ENCODE data around the gene PRSS8. TPM values are rescaled to one million over a fixed set of nuclear protein-coding genes. Genes with fewer than 3 reads are reported as not detected.
A peak's percentile ranks its signal among the peaks of the same experiment; 100 is the strongest.

PRSS8 gene
- total RNA-seq, 1 donor from 2014 or later: not detected

DNA sequence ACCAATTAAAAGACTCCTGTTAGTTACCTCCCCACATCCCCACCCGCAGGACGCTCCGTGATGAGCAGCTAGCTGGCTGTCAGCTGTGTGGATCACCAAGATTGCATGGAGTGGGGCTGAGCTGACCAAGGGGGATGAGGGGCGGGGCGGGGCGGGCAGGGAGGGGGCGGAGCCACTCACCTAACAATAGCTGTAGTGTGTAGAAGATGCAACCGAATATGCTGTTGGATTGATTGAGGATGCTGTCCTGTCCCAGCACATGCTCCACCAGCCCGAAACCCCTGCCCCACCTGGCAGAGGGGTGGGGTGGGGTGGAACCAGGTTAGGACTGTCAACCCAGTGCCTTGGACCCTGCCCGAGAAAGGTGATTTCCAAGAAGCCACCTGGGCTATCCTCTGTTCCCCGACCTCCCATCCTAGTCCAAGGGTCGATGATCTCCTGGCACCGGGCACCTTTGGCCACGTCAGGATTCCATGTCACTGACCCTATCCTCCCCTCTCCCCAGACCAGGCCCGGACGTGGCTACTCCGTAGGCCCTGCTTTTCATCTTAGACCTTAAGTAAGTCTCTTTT, 42.3 kb downstream of the PRSS8 start:
- Mint-ChIP-seq H3K27me3 (ENCODE audit: low read depth) (peaks cover 3% of the 10 kb centered on the region), H3K9me3 (no peaks in the 10 kb centered on the region), H3K36me3 (ENCODE audit: low read depth) (peaks cover 2% of the 10 kb centered on the region), H3K4me1 (peaks cover 22% of the 10 kb centered on the region), H3K27ac (ENCODE audit: unreplicated experiment) (peak overlapping the region; percentile 75), H3K4me3 (peak overlapping the region; percentile 91)
- DNase-seq (ENCODE audit: low read depth, low spot score): no peak
- TF ChIP-seq, protein P1, sequence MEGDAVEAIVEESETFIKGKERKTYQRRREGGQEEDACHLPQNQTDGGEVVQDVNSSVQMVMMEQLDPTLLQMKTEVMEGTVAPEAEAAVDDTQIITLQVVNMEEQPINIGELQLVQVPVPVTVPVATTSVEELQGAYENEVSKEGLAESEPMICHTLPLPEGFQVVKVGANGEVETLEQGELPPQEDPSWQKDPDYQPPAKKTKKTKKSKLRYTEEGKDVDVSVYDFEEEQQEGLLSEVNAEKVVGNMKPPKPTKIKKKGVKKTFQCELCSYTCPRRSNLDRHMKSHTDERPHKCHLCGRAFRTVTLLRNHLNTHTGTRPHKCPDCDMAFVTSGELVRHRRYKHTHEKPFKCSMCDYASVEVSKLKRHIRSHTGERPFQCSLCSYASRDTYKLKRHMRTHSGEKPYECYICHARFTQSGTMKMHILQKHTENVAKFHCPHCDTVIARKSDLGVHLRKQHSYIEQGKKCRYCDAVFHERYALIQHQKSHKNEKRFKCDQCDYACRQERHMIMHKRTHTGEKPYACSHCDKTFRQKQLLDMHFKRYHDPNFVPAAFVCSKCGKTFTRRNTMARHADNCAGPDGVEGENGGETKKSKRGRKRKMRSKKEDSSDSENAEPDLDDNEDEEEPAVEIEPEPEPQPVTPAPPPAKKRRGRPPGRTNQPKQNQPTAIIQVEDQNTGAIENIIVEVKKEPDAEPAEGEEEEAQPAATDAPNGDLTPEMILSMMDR (conservative IDR thresholded peaks at IDR 0.05): no peak

DNA sequence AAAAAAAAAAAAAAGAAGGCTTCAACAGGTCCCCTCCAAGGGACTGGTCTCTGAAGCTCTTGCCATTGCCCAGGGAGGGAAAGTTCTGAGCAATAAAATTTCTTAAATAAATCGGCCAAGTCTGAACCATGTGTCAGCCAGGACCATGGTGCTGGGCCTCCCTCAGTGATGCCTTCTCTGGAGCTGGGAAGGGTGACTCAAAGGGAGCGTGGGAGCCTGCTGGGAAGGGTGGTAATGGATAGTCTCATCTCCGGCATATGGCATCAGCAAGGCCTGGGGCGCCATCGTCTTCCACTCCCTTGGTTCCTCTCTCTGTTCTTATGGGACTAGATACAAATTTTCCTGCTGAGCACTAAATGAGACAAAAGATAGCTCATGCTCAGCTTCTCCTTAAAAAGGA, 43.2 kb downstream of the PRSS8 start:
- Mint-ChIP-seq H3K9me3 (no peaks in the 10 kb centered on the region), H3K27ac (ENCODE audit: unreplicated experiment) (no peak overlapping the region), H3K27me3 (ENCODE audit: low read depth) (peaks cover 3% of the 10 kb centered on the region), H3K4me1 (peaks cover 22% of the 10 kb centered on the region), H3K4me3 (peak overlapping the region; percentile 74), H3K36me3 (ENCODE audit: low read depth) (peaks cover 2% of the 10 kb centered on the region)
- TF ChIP-seq, protein P1 (conservative IDR thresholded peaks at IDR 0.05): no peak
- no peak for DNase-seq (ENCODE audit: low read depth, low spot score)

DNA sequence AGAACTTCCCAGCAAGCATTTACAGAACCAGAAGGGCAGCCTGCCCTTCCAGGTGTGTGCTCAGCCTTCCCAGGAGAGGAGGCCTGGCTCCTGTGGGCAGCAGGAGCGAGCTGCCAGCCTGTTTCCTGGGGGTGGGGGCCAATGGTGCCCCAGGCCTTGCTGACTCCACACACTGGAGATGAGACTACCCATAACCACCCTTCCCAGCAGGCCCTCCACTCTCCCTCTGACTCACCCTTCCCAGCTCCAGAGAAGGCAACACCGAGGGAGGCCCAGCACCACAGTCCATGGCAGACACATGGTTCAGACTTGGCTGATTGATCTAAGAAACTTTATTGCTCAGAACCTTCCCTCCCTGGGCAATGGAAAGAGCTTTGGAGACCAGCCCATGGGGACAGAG, 45.0 kb downstream of the PRSS8 start:
- Mint-ChIP-seq H3K9me3 (no peaks in the 10 kb centered on the region), H3K4me1 (peaks cover 18% of the 10 kb centered on the region), H3K27ac (ENCODE audit: unreplicated experiment) (no peak overlapping the region), H3K36me3 (ENCODE audit: low read depth) (peaks cover 2% of the 10 kb centered on the region), H3K4me3 (peak overlapping the region; percentile 66), H3K27me3 (ENCODE audit: low read depth) (peaks cover 3% of the 10 kb centered on the region)
- TF ChIP-seq, protein P1 (conservative IDR thresholded peaks at IDR 0.05): no peak
- no peak for DNase-seq (ENCODE audit: low read depth, low spot score)

DNA sequence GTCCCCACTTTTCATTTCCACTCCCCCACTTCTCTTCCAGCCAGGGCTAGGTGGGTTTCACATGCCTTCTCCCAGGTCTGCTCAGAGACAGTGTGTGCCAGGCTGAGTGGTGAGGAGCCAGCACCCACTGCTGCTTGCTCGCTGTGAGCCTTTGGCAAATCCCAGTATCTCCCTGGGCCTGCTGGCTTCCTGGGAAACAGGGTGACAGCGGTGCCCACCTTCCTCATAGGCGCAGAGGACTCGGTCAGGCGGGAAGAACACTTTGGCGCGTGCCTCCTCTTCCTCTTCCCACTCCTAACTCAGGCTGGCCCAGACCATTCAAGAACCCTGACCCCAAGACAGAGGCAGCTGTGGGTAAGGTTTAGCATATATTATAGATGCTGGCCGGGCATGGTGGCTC, 46.3 kb downstream of the PRSS8 start:
- TF ChIP-seq, protein P1 (conservative IDR thresholded peaks at IDR 0.05): no peak
- Mint-ChIP-seq H3K9me3 (no peaks in the 10 kb centered on the region), H3K36me3 (ENCODE audit: low read depth) (peaks cover 2% of the 10 kb centered on the region), H3K4me3 (no peak overlapping the region), H3K27me3 (ENCODE audit: low read depth) (no peaks in the 10 kb centered on the region), H3K27ac (ENCODE audit: unreplicated experiment) (no peak overlapping the region), H3K4me1 (peaks cover 11% of the 10 kb centered on the region)
- DNase-seq (ENCODE audit: low read depth, low spot score): no peak

DNA sequence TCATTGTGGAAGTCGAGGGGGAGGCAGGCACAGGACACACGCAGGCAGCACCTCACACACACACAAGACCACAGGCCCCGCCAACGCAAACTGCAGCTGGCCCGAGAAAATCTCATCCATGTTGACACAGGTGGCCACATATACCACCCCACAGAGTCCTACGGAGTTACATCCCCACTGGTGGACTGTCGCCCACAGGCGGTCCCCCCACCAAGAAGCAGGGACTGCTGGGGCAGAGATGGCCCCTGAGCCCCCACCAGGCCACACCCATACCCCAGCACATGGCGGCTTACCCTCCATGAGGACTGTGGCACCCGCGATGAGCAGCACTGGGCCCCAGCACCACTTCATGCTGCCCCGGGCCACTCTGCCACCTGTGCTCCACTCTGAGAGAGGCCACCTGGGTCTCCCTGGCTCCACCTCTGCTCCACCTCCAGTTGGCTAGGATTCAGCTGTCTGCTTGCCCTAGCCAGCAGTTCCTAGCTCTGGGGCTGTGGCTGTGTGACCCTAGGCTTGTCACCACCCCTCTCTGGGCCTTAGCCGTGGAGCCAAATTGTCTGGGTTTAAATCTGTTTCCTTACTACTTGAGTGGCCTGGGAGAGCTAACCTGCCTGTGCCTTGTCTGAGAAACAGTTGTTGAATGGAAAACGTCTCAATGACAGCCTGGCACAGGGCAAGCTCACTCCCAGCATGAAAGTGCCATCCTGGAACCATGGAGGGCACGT, 46.9 kb downstream of the PRSS8 start, which contains the start of gene PRSS53:
Gene PRSS53 (minus strand): TSS at position 485 of the 725 bp plus-strand sequence. CDS start 134 bp downstream, at position 351.
- Mint-ChIP-seq H3K27ac (ENCODE audit: unreplicated experiment) (no peak within 1 kb of the TSS), H3K27me3 (ENCODE audit: low read depth) (no peaks in the 10 kb centered on the region), H3K9me3 (no peaks in the 10 kb centered on the region), H3K4me1 (peaks cover 5% of the 10 kb centered on the region), H3K4me3 (peak within 1 kb of the TSS; percentile 34), H3K36me3 (ENCODE audit: low read depth) (peaks cover 2% of the 10 kb centered on the region)
- no peak for DNase-seq (ENCODE audit: low read depth, low spot score)
- TF ChIP-seq, protein P1 (conservative IDR thresholded peaks at IDR 0.05): no peak
